Gastrocnemius medialis (tissue), 4 donors: ENCODE data around the gene ARHGAP27.

Source experiments
- CTCF ChIP-seq, 5 experiments: fragments of 450-650 bp in 3 of 5; fragments of 200-600 bp in 2 of 5; sonication (generic) in 2 of 5; IDR thresholded peaks in 4 of 5; conservative IDR thresholded peaks in 1 of 5; 1 replicate in 4 of 5; 2 replicates in 1 of 5; pipeline ENCODE4 v1.5.1; 2016 to 2019; ENCODE audit warnings: antibody characterized with exemption in 5 of 5, mild to moderate bottlenecking in 3 of 5, moderate library complexity in 3 of 5
- POLR2A ChIP-seq, 2 donors: fragments of 450-650 bp; IDR thresholded peaks; one replicate each; pipeline ENCODE4 v1.6.1; 2017; ENCODE audit warnings: antibody characterized with exemption in 2 of 2, mild to moderate bottlenecking in 2 of 2, moderate library complexity in 2 of 2

GRCh38 chr17:45406107-45406506 lies 26.6 kb downstream of the ARHGAP27 start:
- TF ChIP-seq CTCF (IDR thresholded peaks at IDR 0.05 in 4 of 5, conservative IDR thresholded peaks at IDR 0.05 in 1 of 5) (no peak), POLR2A (IDR thresholded peaks at IDR 0.05) (no peak)
